A549 treated with AZD9567 at 1 μM for 4 hours (cell line): ENCODE results near the gene FAM133A. TPM values are rescaled to one million over a fixed set of nuclear protein-coding genes. Genes with fewer than 3 reads are reported as not detected.

Experiments used
- total RNA-seq: library from RNA; stranded (reverse); fragments of 200-300 nt; extraction: Qiagen RNA extraction; gene quantifications from 5 replicates; pipeline ENCODE4 v1.2.3, GENCODE V29; 2022; ENCODE audit not compliant: insufficient read depth

The FAM133A gene
- total RNA-seq: 0.72 to 1.0 TPM (median 0.74 TPM) in 5 replicates

GRCh38 chrX:93673869-93674271 lies at the start of gene FAM133A:
Gene FAM133A (plus strand): TSS chrX:93674206. CDS start chrX:93709420, 35,214 bp downstream.

GRCh38 chrX:93673056-93673868 lies 744 bp upstream of the FAM133A start, which contains the start of gene NAP1L3:
Gene NAP1L3 (minus strand): TSS chrX:93673578. CDS start chrX:93673304, 274 bp downstream.

Other genes with a start within 250 kb of the FAM133A start
- gene NAP1L3, start 628 bp upstream of the FAM133A start, total RNA-seq: 0.28 to 0.49 TPM (median 0.38 TPM) in 4 of 5 replicates, not detected in the other